Anterior cingulate cortex (tissue), 58 donors: ENCODE measurements around the gene COPS4.

Experiments
- DNase-seq, 58 donors: peaks; one replicate each; lab custom pipeline; 2025; lab: John Stamatoyannopoulos, UW

The COPS4 gene

DNA sequence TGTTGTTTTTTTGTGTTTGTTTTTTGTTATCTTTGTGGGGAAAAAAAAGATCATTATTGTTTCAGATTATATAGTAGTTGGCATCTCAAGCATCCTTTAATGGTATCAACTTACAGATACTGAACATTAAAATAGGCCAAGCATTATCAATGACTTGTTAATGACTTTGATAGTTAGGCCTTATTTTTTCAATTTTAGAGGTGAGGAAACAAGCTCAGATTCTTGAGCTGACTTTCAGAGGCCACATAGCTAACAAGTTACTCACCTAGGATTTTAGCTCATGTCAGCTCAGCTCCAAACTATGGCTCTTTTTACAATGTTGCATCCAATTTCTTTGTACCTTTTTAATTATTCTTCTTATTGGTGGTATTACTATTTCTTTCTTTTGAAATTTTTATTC, 80.0 kb downstream of the COPS4 start:
- DNase-seq: no peak

DNA sequence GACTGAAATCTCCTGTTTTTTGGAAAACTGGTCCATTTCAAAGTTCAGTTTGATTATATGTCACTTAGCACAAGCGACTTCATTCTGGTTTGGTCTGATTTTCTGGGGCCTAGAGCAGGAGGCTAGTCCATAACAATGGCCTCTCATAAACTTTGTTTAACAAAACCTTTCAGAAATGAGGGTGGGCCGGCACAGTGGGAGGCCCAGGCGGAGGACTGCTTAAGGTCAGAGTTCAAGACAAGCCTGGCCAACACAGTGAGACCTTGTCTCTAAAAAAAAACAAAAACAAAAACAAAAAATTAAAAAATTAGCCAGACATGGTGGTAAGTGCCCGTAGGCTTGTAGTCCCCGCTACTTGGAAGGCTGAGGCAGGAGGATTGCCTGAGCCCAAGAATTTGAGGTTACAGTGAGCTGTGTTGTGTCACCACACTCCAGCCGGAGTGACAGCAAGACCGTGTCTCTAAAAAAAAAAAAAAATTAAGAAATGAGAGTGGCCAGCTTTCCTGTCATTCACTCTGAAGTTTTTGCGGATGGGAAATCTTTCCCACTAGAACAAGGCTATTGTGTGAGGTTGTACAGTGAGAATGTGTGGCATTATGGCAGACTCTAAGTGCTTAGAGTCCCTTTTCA, 80.8 kb downstream of the COPS4 start:
- no peak for DNase-seq

DNA sequence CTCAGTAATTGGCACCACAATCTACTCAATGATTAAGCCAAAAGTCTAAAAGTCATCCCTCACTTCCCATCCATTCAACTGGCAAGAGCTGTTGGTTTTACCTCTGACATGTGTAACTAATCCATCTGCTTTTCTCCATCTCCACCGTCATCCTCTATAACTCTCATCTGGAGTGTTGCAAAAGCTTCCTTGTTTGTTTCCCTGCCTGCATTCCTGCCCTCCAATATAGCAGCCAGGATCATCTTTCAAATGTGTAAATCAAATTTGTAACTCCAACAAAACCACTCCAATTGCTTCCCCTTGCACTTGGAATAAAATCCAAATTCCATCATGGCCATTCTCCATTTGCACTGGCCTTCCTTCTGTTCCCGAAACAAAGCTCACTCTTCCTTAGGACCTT, 83.9 kb downstream of the COPS4 start:
- DNase-seq: no peak

GRCh38 chr4:83121246-83121645, 86.3 kb downstream of the COPS4 start:
- no peak for DNase-seq

GRCh38 chr4:83124111-83124780, 89.3 kb downstream of the COPS4 start:
- peak in 3 of 58 donors; percentile 2 to 15 (median 5) for DNase-seq
